Activated CD4-positive, alpha-beta T cell treated with anti-CD3 and anti-CD28 coated beads for 48 hours (primary cell): Measurements from ENCODE around the gene UROC1.

ENCODE experiments used
- DNase-seq: peaks from one replicate; pipeline ENCODE4 v3.0.0-alpha.2; 2020

Gene UROC1

DNA sequence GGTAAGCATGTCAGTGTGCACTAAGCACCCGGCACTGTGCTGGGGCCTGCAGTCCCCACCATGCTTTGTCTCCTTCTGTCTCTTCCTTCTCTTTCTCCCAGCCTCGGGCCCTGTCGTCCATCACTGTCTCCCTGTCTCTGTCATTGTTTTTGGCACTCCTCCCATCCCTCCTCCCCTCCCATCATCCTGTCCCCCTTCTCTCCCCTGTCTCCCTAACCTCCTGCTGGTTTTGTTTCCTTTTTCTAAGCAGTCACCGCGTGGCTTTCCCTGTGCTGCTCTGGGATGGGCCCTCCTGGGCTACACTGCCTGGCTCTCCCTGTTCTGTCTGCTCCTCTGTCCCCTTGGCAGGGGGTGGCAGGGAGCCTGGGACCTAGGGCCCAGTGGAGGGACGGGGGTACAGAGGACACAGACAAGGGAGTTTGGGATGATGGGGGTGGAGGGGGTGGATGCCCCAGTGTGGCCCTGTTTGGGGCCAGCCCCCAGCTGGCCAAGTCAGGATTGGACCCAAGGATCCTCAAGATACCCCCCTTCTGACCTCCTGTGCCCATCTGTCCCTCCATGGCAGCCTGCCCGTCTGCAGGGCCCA is 12.1 kb upstream of the UROC1 start:
- no peak for DNase-seq

DNA sequence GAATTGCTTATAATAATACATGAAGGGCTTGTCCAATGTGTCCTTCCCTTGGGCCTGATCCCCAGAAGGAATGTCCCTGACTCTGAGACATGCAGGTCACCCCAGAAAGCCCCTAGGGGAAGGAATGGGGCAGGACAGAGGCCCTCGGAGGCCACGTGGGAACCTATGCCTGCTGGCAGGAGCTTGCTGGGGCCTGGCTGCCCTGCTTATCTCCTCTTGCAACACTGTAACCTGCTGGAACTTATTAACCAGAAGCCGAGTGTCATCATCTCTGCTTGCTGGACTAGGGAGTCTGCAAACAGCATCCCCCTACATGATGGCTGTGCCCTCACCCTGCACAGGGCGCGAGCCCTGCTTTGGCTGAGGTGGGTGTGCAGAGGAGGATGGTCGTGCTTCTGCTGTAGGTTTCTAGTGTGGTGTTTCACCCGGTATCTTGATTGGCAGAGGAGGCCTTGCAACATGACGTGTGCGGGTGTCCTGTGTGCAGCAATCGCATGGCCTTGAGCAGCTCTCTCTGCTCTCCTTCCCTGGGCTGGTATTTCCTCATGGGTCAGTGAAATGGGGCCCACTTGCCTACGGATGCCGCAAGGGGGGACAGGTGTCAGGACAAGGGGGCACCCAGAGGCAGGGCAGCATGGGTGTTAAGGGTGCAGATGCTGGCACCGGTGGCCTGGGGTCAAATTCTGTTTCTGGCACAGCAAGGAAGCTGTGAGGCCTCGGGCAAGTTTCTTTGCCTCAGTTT is 11.4 kb upstream of the UROC1 start:
- no peak for DNase-seq

- no peak for DNase-seq
Observed at GRCh38 chr3:126528419-126528799, 10.8 kb upstream of the UROC1 start.

GRCh38 chr3:126527455-126528211 is 10.1 kb upstream of the UROC1 start:
- no peak for DNase-seq

GRCh38 chr3:126527006-126527405 is 9.4 kb upstream of the UROC1 start:
- no peak for DNase-seq

DNA sequence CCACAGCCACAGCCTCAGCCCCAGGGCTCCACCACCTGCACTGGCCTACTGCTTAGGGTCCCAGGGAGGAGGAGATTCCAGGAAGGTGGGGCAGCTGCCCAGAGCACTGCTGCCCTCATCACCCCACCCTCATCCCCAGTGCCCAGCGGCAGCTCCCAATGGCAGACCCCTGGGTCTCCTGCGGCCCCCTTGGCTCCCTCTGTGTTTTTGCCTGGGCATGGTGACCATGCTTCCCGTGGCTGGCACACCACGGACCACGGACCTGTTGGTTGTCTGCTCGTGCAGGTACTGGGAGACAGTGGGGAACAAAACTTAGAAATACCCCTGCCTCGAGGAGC is 9.1 kb upstream of the UROC1 start:
- no peak for DNase-seq

- DNase-seq, result no peak
Observed at GRCh38 chr3:126525853-126526667, 8.5 kb upstream of the UROC1 start.

- DNase-seq, result no peak
Observed at GRCh38 chr3:126525091-126525852, 7.7 kb upstream of the UROC1 start.

DNA sequence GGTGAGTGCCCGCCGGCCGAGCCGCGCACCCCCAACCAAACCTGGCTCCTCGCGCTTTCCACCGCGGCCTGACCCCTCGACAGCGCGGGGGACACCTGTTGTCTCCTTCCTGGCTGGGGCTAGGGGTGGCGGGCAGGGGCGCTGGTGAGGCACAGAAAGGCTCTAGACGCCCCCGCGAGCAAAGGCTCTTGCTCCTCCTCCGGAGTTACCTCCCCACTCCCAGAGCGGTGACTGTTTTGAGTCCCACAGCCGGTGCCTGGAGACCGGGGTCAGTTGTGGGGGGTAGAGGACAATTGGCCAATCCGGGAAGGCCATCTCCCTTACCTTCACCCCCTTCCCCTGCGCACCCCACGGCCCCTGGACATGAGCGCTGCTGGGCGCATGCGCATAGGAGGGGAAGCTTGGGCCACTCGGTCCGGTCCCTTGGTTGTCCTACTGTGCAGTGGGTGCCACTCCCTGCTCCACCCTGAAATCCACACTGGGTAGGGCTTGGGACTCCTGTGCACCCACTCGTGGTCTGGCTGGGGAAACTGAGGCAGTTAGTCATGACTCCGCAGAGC is 6.9 kb upstream of the UROC1 start:
- DNase-seq, result peak; percentile 15

DNA sequence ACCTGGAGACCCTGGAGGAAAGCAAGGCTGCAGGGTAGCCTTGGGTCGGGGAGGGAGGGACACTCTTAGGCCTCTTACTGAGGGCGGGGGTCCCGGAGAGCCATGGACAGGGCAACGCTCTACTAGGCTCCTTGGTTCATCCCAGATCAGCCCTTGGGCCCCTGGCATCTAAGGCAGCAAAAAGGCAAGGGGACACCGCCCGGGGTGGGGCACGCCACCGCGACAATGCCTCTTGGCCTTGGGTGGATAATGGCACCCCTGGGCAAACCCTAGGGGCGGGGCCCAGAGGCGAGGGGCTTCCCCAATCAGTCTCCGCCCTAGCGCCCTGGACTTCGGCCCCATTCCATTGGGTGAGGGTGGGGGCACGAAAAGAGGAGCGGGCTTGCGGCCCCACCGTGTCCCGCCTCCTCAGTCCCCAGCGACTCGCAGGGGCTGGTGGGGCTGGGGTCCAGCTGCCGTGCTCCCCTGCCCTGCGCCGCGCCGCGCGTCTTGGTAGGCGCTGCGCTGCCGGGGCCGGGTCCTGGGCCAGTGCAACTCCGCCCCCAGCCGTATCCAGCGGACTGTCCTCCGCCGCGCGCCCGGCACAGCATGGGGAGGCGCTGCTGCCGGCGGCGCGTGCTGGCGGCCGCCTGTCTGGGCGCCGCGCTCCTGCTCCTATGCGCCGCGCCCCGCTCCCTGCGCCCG is 6.3 kb upstream of the UROC1 start, which contains the start of gene CHST13:
Gene CHST13, plus strand, starts transcription at position 411 of the 684 bp plus-strand sequence. Its CDS starts 178 bp downstream, at position 589.
- DNase-seq, result peak; percentile 12

GRCh38 chr3:126522363-126522788 is 4.8 kb upstream of the UROC1 start:
- peak; percentile 41 for DNase-seq

DNA sequence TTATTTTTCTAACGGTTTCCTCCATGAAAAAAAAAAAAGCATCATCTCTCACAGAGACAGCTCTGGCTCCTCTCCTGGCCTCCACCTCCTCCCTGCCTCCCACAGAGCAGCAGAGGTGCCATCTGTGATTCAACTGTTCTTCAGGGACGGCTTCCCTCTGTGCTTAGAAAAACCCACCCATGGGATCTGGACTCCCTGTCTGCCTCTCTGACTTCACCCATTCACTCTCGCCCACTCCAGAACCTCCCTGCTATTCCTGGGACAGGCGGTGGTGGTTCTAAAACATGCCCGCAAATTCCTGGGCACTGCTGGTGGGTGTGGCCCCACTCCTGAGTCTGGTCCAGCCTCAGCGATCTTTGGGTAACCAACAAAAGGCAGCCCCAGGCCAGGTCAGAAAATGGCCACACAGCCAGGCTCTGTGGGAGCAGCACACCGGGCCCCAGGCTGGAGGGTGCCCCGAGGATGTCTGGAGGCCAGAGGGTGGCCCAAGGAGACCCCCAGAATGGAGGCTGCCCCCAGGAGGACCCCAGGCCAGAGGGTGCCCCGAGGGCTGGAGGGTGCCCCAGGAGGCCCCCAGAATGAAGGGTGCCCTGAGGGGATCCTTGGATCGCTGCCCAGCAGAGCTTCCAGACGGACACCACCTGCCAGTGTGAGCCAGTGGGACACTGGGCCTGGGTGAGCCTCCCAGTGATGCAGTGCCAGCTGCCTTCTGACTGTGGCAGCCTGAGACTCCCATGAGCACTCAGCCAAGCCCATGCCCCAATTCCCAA is 3.7 kb upstream of the UROC1 start:
- DNase-seq, result no peak

GRCh38 chr3:126519506-126520455 is 2.2 kb upstream of the UROC1 start:
- DNase-seq, result no peak

- no peak for DNase-seq
Observed at GRCh38 chr3:126518779-126519177, 1.2 kb upstream of the UROC1 start.

DNA sequence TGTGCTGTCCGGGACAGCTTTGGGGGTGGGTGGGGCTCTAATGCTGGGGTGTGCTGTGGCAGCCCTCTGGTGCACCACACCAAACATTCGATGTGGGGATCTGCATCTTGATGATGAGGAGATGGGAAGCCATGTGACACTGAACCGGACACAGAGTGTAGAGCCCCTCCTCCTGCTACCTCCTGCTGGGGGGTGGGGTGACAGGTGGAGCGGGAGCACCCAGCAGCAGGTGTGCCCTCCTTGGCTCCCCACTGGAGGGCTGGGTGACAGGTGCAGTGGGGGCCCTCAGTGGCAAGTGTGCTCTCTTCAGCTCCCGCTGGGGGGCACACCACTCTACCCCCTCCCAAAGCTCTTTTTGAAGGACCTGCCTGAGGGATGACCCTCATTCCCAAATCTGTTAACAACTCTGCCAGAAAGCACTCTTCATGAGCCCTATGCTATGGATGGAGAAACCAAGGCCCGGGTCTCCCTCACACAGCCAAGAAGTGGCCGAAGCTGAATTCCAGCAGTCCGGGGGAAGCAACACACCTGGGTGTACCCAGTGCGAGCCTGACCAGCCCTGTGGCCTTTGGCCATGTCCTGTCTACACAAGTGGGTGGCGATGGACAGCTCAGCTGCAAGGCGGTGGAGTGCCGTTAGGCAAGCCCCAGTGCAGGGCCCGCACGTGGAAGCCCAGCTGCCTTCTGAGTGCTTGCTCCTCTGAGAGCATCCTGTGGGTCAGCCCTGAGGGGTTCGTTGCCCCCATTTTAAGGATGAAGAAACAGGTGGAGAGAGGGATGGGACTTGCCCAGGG is 609 bp upstream of the UROC1 start:
- DNase-seq, result no peak

- no peak for DNase-seq
Observed at GRCh38 chr3:126516936-126517290, 660 bp downstream of the UROC1 start.

GRCh38 chr3:126516152-126516935 is 1.2 kb downstream of the UROC1 start:
- DNase-seq, result no peak
